Astrocyte of the cerebellum (primary cell): ENCODE data around the gene CHPF.

Experiments used
- DNase-seq: peaks from one replicate; pipeline ENCODE4 v3.0.0-alpha.2; 2011; ENCODE audit warnings: low read depth
- H3K4me3 ChIP-seq: 2 replicates; pipeline ENCODE4 v1.5.1; 2011; ENCODE audit warnings: mild to moderate bottlenecking, low read depth, low read length, moderate library complexity
- in situ Hi-C: cut with HindIII; loops from 2 replicates; pipeline ENCODE4 v1.10.0; 2017; ENCODE audit warnings: low sequenced_read_pairs
- TF ChIP-seq, protein P1 (sequence below): IDR thresholded peaks from 2 replicates; pipeline ENCODE4 v1.5.1; 2012; ENCODE audit warnings: low read length, low read depth, moderate library complexity, mild to moderate bottlenecking; ENCODE audit errors: missing control alignments

The CHPF gene

DNA sequence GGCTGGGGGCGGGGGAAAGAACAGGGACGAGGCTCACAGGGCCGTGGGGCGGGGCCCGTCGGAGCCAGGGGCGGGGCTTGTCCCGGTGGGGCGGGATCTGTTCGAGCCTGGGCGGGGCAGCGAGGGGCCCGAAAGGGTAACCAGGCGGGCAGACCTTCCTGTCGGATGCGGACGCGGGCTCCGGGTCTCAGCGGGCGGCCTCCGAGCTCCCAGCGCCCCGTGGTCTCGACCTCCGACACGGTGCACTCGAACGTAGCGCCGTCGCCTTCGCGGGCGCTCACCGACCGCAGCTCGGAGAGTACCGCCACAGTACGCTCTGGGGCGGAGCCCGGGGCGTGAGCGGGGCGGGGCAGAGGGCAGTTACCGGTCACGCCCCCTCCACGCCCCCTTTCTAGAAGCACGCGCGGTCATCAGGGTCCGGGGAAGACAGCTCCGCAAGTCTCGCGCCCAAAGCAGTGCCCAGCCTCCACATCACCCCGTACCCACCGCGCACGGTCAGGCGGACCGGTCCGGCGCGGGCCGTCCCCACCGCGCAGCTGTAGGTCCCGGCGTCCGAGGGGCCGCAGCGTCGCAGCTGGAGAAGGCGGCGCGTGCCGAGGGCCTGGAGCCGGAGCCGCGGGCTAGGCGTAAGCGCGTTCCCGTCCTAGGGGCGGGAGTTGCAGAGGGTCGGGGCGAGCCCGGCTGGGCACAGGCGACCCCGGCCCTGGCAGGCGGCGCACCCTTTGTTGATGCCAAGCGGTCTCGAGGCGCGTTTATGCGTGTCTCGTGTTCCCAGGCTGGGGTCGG, 9.0 kb upstream of the CHPF start:
- in situ Hi-C loops = no loop called here
- TF ChIP-seq, protein P1, sequence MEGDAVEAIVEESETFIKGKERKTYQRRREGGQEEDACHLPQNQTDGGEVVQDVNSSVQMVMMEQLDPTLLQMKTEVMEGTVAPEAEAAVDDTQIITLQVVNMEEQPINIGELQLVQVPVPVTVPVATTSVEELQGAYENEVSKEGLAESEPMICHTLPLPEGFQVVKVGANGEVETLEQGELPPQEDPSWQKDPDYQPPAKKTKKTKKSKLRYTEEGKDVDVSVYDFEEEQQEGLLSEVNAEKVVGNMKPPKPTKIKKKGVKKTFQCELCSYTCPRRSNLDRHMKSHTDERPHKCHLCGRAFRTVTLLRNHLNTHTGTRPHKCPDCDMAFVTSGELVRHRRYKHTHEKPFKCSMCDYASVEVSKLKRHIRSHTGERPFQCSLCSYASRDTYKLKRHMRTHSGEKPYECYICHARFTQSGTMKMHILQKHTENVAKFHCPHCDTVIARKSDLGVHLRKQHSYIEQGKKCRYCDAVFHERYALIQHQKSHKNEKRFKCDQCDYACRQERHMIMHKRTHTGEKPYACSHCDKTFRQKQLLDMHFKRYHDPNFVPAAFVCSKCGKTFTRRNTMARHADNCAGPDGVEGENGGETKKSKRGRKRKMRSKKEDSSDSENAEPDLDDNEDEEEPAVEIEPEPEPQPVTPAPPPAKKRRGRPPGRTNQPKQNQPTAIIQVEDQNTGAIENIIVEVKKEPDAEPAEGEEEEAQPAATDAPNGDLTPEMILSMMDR = no peak
- DNase-seq = peak; percentile 51
- peak overlapping the region; percentile 52 for H3K4me3 ChIP-seq

DNA sequence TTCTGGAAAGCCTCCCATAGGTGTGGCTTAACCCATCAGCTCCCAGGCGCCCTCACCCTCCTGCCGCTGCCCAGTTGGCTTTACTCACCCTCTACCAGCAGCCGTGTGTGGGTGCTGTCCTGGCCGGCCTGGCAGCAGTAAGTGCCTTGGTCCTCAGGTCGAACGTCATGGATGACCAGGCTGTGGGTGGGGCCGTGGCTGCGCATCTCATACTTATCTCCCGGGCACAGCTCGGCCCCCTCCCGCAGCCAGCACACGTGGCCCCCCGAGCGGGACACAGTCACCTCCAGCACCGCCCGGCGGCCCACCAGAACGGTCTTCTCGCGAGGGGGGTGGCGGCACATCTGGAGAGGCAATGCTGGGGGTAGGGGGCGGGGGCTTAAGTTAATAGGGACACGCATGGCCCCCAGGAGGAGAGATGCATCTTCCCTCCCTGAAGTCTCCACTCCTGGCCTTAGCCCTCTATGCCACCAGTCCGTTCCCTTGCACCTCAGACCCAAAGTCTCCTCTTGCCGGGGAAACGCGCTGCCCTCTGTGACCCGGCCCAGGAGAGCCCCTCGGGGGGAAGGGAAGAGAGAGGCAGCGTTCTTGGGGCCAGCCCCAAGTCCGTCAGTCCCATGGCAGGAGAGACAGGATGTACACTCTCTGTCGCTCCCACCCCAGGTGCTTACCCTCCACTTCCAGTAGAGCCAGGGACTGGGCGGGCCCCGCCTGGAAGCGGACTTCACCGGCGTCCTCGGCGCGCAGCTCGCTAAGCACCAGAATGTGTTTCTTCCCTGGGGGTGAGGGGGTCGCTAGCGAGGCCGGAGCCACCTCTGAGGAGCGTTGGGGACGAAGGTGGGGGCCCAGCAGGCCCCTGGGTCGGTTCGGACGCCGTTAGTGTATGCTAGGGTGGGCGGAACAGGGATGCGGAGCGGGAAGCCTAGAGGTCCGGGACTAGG, 8.1 kb upstream of the CHPF start:
- in situ Hi-C loops = no loop called here
- peak overlapping the region; percentile 52 for H3K4me3 ChIP-seq
- no peak for DNase-seq

DNA sequence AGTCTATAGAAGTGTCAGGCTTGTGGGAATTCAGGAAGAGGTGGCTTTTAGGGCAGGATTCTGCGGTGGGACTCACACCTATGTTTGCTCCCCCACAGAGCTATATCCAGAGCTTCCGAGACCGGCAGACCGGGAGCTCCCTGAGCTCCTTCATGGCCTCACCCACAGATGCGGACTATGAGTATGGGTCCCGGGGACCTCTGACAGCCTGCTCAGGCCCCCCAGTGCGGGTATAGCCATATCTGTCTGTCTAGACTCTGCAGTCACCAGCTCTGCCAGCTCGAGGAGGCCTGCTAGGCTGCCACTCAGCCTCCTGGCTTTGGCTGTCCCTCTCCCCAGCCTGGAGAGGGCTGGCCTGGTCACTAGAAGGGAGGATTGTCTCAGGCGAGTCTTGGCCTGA, 6.0 kb upstream of the CHPF start:
- no peak for DNase-seq
- TF ChIP-seq, protein P1 = no peak
- no peak overlapping the region for H3K4me3 ChIP-seq
- in situ Hi-C loops = loop anchor here (25.0 kb wide), 1 partner anchor 137 kb away; the partner anchor contains the start of gene DES

More for the DNA sequence above, 8.1 kb upstream of the CHPF start:
- TF ChIP-seq, protein P1 = no peak

DNA sequence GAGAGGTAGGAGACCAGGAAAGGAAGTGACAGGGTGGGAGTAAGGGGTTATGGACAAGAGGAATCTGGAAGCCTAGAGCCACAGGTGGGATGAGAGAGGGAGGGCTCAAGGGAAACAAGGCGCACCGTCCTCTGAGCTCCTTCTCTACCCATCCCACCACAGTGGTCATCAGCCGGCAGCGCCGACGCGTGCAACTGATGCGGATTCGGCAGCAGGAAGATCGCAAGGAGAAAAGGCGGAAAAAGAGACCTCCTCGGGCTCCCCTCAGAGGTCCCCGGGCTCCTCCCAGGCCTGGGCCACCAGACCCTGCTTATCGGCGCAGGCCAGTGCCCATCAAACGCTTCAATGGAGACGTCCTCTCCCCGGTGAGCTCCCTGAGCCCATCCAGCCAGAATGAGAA, 5.4 kb upstream of the CHPF start:
- no peak overlapping the region for H3K4me3 ChIP-seq
- in situ Hi-C loops = loop anchor here (25.0 kb wide), 1 partner anchor 137 kb away; the partner anchor contains the start of gene DES
- TF ChIP-seq, protein P1 = no peak
- no peak for DNase-seq

DNA sequence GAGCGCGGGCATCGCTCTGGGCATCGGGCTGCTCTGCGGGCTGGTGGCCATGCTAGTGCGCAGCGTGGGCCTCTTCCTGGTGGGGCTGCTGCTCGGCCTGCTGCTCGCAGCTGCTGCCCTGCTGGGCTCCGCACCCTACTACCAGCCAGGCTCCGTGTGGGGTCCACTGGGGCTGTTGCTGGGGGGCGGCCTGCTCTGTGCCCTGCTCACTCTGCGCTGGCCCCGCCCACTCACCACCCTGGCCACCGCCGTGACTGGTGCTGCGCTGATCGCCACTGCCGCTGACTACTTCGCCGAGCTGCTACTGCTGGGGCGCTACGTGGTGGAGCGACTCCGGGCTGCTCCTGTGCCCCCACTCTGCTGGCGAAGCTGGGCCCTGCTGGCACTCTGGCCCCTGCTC, 4.0 kb upstream of the CHPF start:
- TF ChIP-seq, protein P1 = no peak
- DNase-seq = no peak
- no peak overlapping the region for H3K4me3 ChIP-seq
- in situ Hi-C loops = loop anchor here (25.0 kb wide), 1 partner anchor 135 kb away; the partner anchor contains the start of gene DES

DNA sequence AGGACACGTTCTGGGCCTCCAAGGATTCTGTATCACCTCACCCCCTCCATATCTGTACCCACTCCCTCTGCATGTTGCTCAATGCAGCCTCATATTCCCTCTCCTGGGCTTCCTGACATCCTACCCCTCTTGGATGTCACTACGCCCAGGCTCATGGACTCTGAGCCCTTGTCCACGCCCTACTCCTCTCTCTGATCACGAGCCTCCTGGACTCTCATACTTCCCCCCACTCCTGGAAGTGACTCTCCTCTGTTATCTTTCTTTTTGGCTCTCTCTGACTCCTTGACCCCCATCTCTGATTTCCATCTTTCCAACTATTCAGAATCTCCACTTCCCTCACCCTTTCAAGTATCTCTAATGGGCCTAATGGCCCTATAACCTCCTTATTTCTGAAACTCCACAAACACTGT, 2.3 kb upstream of the CHPF start:
- TF ChIP-seq, protein P1 = no peak
- no peak overlapping the region for H3K4me3 ChIP-seq
- DNase-seq = no peak
- in situ Hi-C loops = loop anchor here (25.0 kb wide), 1 partner anchor 134 kb away; the partner anchor contains the start of gene DES
